Activated T-helper 9 cell treated with anti-CD3 and anti-CD28 coated beads, Interleukin-2, amount 50 U/mL, for 16 hours (primary cell): ENCODE measurements around the gene INPP5B.
"Not testable (repeated sequence)": the region's sequence is repeated elsewhere in the genome, so short reads cannot be mapped to it uniquely, and the experiment has no call there.

Source experiments
- DNase-seq: peaks from one replicate; pipeline ENCODE4 v3.0.0-alpha.2; 2020; ENCODE audit warnings: low read depth

The INPP5B gene

DNA sequence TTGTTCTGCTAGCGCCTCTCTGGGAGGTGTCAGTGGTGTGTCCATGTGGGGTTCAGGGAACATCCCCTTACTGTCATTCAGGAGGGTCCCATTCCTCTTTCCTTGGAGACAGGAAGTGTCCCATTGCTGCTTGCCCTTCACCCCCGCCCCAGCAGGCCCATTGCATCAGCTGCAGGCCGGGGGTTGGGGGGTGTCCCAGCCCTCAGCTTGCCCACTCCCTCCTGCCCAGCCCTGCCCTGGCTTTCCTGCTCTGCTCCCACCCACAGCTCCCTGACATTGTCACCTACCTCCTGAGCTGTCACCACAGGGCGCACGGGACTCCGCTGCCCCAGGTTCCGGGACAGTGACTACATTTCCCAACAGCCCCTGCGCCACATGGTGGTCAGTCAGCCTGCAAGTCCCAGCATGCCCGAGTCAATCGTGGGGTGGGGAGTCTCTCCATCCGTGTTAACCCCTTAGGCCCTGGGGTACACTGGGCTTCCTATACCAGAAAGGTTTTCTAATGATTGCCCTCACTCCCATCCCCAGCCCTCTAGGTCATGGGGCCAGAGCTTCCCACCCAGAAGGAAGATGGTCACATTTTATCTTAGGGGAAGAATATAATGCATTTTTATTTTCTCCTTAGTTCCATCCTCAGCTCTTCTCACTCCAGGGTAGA is at the start of gene INPP5B:
Gene INPP5B (minus strand): TSS at position 351 of the 658 bp plus-strand sequence. CDS start 745 bp downstream, outside the sequence.
- peak; percentile 47 for DNase-seq

DNA sequence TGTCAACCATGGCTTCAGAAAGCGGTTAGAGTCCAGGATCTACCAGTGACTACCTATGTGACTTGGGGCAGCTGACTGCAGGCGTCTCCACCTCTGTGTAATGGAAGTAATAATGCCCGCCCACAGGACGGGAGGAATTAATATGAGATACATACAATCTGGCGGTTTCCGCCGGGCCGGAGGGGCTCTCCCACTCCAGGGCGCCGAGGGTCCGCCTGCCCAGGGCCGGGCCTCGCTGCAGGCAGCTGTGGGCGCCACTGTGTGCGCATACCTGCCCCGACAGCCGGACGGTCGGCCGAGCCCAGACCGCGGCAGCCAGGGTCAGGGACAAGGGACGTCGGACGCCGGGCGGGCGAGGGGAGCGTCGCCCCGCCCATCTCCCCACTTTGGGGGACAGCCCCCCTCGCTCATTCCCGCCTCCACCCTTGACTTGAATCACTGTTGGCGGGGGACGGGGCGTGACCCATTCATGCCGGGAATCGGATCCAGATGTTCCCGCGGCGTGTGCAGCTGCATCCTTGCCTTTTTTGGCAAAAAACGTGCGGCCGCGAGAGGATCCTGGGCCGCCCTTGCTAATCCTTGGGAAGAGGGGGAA is 49.0 kb upstream of the INPP5B start:
- no peak for DNase-seq

DNA sequence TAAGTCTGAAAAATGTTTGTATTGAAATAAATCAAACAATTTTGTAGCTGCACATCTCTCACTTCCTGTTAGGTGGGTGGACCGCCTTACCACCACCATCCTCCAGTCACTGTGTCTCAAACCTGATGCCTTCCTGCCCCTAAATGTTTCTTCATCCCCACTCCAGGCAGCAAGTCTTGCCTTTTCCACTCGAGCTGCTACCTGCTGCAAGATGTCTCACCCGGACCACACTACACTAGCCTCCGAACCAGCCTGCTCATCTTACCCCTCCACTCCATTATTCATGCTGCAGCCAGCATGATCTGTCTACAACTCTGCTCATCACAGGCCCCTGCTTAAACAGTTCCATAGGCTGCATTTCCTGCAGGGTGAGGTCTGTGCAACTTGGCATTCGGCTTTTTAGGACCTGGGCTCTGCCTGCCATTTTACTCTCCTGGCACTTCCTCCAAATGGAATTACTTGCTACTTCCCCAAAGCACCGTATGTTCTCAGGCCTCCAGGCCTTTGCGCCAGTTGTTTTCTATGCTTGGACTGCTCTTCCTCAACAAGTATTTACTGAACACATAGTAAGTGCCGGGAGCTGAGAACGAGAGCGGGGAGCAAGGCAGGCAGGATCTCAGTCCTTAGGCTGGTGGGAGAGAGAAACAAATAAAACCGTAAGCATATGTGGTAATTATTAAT is 48.2 kb upstream of the INPP5B start:
- no peak for DNase-seq

DNA sequence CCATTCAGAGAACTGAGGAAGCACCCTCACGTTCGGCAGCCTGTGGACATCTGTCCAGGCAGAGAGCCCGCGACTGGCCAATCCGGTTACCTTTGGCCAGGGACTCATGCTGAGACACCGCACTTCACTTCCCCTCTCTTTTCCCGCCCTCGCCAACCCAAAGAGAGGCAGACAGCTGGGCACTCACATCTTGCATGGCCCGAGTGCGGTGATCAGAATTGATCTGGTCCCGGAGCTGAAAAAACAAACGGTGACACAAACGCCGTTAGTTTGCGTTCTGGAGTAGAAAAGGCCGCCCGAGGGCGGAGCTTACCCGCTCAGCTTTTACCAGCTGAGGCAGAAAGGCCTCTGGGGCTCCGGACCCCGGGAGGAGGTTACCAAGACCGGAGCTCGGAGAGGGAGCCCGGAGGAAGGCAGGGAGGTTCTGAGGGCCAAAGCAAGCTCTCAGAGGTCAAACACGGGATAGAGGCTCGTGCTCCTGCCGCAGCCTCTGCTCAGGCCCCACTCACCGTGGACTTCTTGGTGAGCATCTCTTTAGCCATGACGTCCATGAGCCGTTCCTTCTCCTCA is 42.6 kb upstream of the INPP5B start:
- peak; percentile 29 for DNase-seq

DNA sequence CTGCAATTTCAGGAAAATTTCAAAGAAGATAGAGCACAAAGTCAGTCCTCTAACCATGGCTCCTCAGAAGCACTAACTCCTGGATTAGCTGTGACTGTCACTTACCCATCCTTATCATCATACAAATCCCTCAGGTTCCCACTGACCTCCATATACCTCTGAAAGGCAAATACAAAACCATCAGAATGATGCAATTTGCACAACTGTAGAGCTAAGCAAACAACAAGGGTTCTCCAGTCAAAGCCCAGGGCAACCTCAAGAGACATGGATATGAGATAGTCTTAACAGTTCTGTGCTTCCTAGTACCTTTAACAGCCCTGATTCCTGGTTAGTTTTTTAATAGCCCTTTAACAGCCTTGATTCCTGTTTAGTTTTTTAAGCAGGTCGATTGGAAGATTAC is 40.8 kb upstream of the INPP5B start:
- DNase-seq, result no peak

DNA sequence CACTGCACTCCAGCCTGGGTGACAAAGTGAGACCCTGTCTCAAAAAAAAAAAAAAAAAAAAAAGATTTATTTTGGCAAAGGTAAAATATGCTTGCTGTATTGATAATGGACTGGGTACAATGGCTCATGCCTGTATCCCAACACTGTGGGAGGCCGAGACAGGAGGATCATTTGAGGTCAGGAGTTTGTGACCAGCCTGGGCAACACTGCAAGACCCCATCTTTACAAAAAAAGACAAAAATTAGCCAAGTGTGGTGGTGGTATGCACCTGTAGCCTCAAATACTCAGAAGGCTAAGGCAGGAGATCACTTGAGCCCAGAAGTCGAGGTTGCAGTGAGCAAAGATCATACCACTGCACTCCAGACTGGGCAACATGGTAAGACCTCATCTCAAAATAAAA is 36.7 kb upstream of the INPP5B start:
- no peak for DNase-seq

DNA sequence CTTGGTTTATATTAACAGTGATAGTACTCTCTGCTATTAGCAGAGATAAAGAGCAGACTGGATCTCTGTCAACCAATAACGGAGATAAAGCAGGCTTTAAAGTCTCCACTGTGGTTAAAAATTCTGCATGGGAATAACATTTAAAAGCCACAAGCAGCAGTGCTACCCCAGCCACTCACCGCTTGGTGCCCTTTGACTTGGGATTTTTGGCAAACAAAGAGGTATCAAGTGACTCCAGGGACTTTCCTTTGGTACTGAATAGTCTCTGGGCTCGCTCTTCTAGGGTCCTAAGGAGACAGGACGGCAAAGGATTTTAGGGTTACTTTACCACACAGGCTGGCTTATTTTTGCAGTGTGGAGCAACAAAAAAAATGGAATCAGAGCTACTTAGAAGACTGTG is 31.7 kb upstream of the INPP5B start:
- DNase-seq, result no peak

DNA sequence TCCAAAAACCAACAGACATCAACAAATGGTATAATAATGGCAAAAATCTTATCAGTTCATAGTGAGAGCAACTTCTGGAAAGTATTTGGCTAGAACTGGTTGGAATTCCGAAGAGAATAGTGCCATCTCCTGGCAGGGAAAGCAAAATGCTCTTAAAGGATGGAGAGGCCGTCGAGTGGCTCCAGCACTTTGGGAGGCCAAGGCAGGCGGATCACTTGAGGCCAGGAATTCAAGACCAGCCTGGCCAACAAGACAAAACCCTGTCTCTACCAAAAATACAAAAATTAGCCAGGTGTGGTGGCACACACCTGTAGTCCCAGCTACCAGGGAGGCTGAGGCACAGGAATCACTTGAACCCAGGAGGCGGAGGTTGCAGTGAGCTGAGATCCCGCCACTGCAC is 28.2 kb upstream of the INPP5B start:
- DNase-seq, result not testable (repeated sequence)

DNA sequence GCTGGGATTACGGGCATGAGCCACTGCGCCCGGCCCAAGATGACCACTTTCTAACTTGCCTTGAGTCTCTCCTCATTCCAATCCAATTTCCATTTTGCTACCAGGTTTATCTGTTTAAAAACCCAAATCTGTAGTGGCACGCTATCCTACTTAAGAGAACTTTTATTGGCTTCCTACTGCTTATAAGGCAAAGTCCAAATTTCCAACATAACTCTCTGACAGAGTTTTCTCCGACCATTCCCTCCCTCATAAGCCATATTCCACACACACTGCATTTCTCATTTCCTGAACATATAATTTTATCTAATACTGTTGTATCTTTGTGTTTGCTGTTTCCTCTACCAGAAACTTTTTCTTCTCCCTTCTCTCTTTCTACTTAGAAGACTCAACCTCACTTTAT is 27.7 kb upstream of the INPP5B start:
- no peak for DNase-seq

DNA sequence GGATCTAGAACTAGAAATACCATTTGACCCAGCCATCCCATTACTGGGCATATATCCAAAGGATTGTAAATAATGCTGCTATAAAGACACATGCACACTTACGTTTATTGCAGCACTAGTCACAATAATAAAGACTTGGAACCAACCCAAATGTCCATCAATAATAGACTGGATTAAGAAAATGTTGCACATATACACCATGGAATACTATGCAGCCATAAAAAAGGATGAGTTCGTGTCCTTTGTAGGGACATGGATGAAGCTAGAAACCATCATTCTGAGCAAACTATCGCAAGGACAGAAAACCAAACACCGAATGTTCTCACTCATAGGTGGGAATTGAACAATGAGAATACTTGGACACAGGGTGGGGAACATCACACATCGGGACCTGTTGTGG is 26.8 kb upstream of the INPP5B start:
- not testable (repeated sequence) for DNase-seq

DNA sequence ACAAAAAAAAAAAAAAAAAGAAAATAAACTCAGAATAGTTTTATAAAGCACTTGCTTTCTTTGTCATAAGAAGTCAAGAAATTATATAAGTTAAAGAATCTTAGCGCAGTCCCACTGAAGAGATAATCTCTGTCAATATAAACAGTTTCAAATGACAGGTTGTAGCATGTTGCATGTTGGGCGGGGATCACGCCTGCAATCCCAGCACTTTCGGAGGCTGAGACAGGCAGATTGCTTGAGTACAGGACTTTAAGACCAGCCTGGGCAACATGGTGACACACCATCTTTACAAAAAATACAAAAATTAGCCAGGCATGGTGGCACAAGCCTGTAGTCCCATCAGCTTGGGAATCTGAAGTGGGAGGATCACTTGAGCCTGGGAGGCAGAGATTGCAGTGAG is 18.4 kb upstream of the INPP5B start:
- no peak for DNase-seq

DNA sequence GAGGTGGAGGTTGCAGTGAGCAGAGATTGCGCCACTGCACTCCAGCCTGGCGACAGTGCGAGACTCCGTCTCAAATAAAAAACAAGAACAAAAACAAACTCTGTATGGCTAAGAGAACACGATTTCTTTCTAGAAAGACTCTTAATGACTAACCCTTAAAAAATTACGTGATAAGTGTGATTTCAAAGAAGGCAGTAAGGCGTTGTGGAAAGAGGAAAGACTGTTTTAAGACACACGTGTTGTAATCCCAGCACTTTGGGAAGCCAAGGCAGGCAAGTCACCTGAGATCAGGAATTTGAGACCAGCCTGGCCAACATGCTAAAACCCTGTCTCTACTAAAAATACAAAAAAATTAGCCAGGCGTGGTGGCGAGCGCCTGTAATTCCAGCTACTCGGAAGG is 17.3 kb upstream of the INPP5B start:
- not testable (repeated sequence) for DNase-seq

DNA sequence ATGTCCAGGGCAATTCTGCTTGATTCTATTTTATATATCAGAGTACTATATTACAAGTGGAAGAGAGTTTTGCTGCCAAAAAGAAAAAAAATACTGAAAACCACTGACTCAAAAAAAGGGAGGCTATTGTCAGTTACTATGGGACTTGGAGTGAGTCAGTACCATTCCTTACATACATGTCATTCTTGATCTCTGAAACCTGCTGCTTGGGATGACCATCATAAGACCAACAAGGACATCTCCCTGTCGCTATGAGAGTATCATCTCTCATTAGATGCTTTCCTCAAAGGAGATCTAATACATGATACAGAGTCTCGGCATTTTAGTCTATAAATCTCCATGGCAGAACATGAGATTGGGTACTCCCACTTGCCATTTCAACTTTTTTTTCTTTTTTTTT is 11.8 kb upstream of the INPP5B start:
- no peak for DNase-seq

DNA sequence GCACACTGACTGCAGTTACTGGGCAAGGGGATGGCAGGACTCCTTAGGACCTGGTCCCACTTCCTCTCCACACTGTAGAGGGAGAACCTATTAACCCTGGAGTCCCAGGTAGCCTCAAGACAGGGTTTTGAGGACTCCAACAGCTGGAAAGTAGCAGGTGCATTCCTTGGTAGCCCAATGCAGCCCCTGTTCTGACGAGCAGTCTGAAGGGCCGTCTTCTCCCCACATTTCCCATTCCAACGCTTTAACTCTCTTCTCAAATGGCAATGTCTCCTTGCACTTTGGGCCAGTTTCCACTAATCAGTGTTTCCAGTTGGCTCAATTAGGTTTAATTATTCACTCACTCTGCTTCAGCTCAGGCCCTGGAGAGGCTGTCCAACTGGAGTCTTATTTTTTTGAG is 8.8 kb upstream of the INPP5B start:
- no peak for DNase-seq

DNA sequence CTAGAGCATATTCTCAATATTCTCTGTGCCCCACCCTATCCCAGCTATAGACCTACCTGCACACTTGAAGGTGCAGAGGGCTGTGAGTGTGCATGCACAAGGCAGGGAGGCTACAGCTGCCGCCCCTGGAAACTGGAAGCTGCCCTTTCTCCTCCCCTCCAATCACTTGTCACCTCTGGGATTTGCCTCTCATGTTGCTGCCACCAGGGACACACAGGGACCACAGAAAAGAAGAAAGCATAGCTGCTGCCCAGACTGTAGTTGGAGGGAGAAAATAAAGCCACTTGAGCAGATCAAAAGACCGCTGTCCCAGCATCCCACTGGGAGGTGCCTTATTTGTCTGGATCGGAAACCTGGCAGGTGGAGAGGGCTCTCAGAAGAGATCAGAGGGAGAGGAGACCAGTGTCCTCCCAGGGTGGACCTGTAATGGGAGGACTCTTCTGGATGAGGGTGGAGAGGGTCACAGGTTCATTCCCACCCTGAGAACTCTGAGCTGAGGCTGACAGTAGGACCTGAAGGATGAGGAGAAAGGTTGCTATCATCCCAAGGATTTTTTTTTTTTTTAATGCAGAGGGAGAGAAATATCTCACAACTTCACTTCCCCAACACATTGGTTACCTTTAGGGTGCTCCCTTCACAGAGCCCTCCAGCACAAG is 7.6 kb upstream of the INPP5B start:
- DNase-seq, result no peak

DNA sequence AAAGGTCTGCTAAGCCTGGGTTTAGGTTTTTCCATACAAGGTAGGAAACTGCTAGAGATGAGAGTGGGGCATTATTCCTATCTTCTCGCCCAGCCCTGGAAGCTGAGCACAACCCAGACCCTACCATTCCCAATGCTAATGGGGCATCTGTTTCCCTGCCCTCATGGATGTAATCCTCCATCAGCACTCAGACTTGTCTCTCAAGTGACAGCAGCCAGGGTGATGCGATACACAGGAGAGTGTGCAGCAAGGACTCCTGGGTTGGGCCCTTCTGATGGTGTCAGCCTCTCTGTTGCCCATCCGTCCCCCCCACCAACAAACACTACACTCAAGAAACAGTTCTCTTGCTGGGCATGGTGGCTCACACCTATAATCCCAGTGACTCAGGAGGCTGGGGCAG is 5.9 kb upstream of the INPP5B start:
- DNase-seq, result no peak

DNA sequence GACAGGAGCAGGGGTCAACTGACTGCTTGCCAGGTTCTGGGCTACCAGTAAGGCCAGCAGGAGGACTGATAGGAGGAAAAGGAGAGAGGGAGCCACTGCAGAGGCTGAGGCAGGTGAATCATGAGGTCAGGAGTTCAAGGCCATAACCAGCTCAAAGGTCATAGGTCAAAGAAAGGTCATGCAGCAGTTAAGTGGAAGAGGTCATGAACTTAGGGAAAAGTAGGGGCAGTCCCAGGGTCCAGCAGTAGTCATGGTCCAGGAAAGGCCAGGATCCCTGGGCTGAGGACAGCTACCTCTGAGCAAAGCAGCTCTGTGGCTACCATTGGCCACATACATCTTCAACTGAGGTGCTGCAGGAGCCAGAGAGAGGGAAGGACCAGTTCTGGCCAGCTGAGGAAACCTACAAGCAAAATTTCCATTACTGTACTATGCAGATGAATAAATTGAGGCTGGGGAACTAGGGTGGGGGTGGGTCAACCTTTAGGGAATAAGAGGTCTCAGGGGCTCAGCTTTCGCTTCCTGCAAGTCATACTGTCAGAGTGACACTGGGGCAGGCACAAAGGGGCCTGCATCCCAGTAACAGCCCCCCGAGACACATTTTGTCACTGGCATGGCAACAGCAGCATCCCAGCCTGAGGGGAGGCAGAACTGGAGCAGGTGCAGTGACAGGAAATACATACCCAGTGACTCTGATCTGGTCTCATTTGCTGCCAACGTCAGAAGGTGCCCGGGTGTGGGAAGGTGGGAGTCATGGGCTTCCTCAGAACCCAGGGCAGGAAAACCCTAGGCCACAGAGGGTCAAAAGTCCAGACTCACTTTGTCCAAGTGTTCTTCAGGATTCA is 5.2 kb upstream of the INPP5B start:
- DNase-seq, result no peak

DNA sequence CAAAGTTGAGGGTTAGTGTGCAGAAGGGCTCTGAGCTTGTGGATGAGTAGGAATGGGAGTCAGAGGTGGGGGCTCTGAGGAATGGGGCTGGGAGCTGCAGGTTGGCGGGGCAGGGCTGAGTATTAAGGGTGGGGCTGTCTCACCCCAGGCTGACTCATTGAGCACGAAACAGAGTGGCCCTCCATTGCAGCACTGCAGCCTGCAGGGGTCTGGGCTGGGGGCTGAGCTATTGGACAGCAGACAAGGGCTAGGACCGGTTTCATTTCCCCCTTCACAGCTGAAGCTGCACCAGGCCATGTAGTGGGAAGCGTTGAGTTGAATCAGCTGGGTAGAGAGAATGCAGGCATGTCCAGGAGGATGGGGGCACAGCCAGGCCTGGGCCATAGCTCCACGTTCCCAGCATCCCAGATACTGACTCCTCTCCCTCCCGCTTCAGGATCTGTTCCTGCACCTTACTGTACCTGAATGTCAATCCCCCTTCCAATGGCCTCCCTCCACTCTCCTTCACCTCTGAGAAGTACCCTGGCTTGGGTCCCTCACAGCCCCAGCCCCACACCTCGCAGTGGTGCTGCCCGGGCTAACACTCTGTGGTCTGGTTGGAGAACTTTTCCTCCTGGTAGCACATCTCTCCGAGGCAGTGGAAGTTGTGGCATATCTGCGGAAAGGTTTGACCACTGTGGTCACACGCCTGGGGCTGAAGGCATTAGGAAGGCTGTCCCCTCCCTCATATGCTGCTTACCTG is 4.4 kb upstream of the INPP5B start:
- DNase-seq, result no peak

DNA sequence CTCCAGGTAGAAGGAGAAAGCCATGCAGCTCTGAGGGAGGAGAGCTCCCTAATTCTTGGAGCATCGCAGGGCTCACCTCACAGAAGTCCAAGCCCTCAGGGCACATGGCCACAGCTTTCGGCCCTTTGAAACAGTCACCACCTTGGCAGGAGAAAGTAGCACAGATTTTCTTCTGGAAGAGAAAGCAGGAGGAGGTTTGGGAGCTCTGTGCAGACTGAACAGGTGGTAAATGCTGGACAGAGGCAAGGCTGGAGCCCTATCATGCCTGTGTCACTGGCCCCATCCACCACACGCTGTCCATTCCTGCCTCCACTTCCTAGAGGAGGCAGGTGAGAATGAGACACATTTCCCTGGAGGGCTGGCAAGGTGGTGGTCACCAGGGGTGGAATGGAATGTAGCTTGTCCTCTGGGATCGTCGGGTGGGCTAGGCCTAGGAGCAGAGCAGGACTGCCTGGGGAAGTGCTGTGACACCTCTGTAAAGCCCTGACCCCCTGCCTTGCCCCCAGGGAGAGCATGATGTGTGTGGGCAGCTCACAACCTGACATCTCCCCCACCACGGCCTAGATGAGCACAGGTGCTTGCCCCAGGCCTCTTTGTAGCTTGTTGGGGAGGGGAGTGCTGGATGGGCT is 2.8 kb upstream of the INPP5B start:
- no peak for DNase-seq

DNA sequence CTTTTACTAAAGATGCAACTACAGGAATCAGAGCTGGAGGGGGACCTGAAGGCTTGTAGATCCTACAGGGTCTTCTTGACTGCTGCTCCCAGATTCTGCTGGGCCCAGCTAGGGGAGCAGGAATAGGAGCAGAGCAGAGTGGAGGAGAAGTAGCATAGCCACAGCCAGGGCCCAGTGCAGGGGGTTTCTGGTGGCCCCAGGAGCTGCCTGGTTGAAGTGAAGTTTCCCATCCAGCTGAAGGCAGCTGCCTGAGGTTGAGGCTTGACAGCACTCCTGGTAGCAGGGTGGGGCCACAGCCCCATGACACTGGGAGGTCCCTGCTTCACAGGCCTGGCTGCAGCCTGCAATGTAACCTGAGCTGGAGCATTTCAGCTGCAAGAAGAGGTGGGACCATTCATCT is 2.0 kb upstream of the INPP5B start:
- DNase-seq, result no peak

DNA sequence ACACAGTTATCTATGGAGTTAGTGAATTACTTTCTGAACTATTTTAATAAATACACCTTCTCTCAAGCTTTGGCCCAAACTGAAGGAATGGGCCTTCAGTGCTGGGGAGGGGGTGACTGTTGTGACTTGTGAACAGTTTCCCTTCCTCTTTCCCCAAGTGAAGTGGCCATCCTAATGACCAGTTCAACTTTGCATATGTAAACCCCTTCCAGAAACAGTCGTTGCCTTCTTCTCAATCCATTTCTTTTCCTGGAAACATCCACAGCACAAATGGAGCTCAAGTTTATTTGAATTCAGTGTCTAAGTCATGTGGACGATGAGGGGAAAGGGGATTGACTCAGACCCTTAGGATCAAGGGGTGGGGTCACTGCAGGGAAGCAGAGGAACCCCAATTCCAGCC is 1.3 kb upstream of the INPP5B start:
- no peak for DNase-seq
